GM12801 (cell line): ENCODE data around the gene EVX1.

Experiments
- CTCF ChIP-seq: IDR thresholded peaks from one replicate; pipeline ENCODE4 v1.5.1; 2011; ENCODE audit warnings: control low read depth; ENCODE audit not compliant: insufficient read length; ENCODE audit errors: extremely low read depth

Gene EVX1

DNA sequence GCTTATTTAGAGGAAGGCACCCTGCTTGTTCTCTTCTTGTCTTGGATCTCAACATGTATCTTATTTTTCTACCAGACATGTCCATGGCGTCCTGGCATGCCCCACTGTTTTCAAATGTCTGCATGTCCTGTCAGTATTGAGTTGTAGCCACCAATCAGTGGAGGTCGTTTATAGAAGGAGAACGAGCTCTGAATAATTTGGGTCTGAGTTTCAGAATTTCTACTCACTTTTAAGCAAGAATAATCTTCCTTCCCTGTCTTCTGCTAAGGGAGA lies 39.8 kb upstream of the EVX1 start:
- no peak for TF ChIP-seq CTCF

- no peak for TF ChIP-seq CTCF
Observed at GRCh38 chr7:27203365-27203953, 39.1 kb upstream of the EVX1 start.

- TF ChIP-seq CTCF = no peak
Observed at GRCh38 chr7:27203964-27204594, 38.5 kb upstream of the EVX1 start.

DNA sequence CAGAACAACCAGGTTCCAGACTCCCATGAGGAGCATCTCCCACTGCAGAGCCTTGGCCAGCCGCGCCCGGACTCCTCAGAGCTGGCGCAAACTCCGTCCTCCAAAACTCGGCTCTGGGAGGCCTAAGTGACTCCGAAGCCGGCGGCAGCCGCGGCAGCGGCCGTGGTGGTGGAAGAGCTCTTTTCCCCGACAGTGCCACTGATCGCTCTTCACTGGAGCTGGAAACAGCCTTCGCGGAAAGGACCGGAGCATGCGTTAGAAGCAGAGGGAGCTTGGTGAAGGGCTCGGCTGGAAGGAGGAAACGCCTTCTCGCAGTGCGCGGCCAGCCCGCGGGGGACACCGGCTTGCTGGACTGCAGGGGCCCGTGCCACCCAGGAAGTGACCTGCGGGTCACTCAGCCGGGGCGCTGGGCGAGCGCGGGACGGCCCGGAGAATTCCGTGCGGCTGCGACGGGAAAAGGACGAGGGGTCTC lies 37.7 kb upstream of the EVX1 start:
- TF ChIP-seq CTCF = no peak

DNA sequence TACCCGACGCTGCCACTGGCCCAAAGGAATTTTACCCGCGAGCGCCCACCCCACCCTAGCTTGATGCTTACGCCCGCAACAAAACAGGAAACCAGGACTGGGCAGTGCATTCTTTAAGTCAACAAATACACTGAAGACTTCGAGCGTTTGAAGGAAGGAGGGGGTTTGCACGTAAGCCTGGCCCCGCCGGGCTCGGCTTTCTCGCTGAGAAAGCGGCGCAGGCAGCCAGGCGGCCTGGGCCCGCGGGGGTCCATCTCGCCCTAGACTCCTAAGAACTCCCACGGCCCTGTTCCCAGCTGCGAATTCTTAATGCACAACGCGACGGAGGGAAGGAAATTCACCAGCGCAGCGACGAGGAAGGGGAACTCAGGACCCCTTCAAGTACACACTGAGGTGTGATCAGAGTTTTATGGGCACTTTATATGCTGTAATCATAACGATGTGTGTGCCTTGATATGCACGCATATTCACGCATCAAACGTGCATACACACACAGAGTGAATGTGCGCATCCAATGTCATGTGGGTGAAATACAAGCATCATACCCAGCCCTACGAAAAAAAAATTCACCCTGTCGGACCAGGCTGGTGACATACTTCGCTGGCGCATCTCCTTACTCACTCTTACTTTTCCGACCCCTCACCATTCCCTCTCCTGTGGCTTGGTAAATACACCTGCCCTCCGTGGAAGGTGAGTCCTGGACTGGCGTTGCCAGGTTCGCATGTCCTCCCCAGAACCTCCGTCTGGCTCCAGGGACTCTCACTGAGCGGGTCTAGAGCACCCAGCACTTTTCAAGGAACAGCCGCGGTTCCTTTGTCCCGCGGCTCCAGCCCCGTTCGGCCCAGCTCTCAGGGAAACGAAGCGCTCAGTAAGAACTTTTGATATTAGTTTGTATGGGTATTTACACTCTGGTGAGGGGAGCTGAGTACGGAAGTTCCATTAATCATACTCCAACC lies 37.0 kb upstream of the EVX1 start:
- TF ChIP-seq CTCF = no peak

DNA sequence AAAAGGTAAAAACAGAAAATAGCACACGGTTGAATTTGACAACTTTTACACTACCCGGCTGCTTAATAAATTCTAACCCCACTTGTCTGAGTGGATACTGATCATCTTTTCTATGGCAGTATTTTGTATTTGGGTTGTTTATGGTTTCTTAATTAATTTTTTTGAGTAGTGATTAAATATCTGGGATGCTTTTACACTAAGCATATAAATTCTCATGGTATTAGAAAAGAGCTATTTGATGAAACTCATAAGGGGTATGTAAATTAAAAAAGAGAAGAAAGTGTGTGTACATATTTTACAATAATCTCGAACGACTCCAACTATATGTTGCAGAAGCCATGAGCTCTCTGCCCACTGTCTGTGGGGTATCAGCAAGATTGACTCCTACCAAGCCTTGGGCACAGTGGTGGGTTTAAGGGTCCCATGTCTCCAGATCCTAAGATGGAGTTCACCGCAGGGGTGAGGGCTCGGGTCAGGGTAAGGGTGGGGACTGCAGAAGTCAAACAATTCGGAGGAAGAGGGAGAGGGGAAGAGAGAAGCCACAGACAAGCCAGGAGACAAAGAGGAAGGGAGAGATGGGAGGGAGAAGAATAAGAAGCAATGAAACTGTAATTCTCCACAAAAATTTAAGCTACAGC lies 35.1 kb upstream of the EVX1 start:
- no peak for TF ChIP-seq CTCF

DNA sequence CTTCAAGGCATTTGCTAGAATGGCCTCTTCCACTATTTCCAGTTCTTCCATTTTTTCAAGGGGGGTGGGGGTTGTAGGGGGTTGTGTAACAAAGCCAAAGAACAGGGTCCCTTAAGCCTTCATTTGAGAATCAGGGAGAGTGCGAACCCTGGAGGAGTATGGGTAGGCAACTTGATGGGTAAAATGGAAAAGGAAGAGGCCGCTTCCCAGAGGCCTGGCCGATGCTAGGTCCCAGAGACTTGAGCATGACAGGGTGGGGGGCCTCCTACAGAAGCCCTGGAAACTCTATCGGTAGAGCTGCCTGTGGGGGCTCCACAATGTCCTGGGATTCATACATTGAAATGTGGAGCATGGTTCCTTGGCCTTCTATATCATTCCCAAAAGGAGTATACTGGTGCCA lies 33.6 kb upstream of the EVX1 start:
- TF ChIP-seq CTCF = no peak
